ENCODE measurements around the gene R3HDM2. TPM values are rescaled to one million over a fixed set of nuclear protein-coding genes. Genes with fewer than 3 reads are reported as not detected.
"Not testable (repeated sequence)": the region's sequence is repeated elsewhere in the genome, so short reads cannot be mapped to it uniquely, and the experiment has no call there.

The R3HDM2 gene
- total RNA-seq, 1 donor from 2014 or later: 75.3 TPM

- not testable (repeated sequence) for DNase-seq (ENCODE audit: low spot score)
Measured at GRCh38 chr12:57426948-57427347, 3.9 kb downstream of the R3HDM2 start.

DNA sequence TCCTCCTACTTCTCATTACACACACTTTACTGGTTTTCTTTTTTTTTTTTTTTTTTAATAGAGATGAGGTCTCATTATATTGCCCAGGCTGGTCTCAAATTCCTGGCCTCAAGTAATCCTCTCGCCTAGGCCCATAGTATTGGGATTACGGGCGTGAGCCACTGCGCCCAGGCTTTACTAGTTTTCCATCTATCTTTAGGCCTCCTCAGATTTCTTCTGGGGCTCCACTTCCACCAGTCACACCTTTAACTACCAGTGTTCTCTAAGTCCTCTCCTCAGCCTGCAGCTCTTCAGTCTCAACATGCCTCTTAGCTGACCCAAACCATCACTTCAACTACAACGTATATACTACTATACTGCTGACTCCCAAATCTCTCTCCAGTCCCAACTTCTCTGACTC, 10.4 kb downstream of the R3HDM2 start:
- DNase-seq (ENCODE audit: low spot score): no peak

DNA sequence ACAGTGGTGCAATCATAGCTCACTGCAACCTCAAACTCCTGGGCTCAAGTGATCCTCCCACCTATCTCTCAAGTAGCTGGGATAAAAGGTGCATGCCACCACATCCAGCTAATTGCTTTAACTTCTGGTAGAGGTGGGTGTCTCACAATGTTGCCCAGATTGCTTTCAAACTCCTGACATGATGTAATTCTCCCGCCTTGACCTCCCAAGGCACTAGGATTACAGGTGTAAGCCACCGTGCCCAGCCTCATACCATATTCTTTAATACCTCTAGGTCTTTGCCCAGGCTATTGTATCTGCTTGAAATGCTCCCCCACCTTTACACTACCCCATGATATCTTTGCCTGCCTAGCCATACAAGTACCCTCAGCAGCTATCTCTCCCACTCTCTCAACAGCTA, 11.3 kb downstream of the R3HDM2 start:
- DNase-seq (ENCODE audit: low spot score): no peak

GRCh38 chr12:57418255-57418654, 12.6 kb downstream of the R3HDM2 start:
- DNase-seq (ENCODE audit: low spot score): no peak

- no peak for DNase-seq (ENCODE audit: low spot score)
Measured at GRCh38 chr12:57416039-57416996, 14.5 kb downstream of the R3HDM2 start.

GRCh38 chr12:57415088-57415487, 15.8 kb downstream of the R3HDM2 start:
- DNase-seq (ENCODE audit: low spot score): no peak

DNA sequence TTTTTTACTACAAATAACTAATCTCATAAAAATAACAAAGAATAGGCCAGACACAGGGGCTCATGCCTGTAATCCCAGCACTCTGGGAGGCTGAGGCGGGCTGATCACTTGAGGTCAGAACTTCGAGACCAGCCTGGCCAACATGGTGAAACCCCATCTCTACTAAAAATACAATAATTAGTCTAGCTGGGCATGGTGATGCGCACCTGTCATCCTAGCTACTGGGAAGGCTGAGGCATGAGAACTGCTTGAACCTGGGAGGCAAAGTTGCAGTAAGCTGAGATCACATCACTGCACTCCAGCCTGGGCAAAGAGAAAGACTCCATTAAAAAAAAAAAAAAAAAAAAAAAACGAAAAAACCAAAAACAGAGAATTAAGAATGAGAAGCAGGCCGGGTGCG, 16.7 kb downstream of the R3HDM2 start:
- DNase-seq (ENCODE audit: low spot score): not testable (repeated sequence)

GRCh38 chr12:57410534-57410933, 20.3 kb downstream of the R3HDM2 start:
- no peak for DNase-seq (ENCODE audit: low spot score)

GRCh38 chr12:57404966-57405640, 25.7 kb downstream of the R3HDM2 start:
- no peak for DNase-seq (ENCODE audit: low spot score)

- not testable (repeated sequence) for DNase-seq (ENCODE audit: low spot score)
Measured at GRCh38 chr12:57402156-57402555, 28.7 kb downstream of the R3HDM2 start.

GRCh38 chr12:57401165-57401564, 29.7 kb downstream of the R3HDM2 start:
- no peak for DNase-seq (ENCODE audit: low spot score)

GRCh38 chr12:57399718-57400463, 31.0 kb downstream of the R3HDM2 start:
- not testable (repeated sequence) for DNase-seq (ENCODE audit: low spot score)

- DNase-seq (ENCODE audit: low spot score): no peak
Measured at GRCh38 chr12:57397441-57397840, 33.4 kb downstream of the R3HDM2 start.

DNA sequence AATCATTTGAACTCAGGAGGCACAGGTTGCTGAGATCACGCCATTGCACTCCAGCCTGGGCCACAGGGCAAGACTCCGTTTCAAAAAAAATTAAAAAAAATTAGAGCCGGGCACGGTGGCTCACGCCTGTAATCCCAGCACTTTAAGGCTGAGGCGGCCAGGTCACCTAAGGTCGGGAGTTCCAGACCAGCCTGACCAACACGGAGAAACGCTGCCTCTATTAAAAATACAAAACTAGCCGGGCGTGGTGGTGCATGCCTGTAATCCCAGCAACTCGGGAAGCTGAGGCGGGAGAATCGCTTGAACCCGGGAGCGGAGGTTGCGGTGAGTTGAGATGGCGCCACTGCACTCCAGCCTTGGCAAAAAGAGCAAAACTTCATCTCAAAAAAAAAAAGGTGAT, 35.7 kb downstream of the R3HDM2 start:
- DNase-seq (ENCODE audit: low spot score): no peak

- no peak for DNase-seq (ENCODE audit: low spot score)
Measured at GRCh38 chr12:57390174-57390573, 40.7 kb downstream of the R3HDM2 start.

- DNase-seq (ENCODE audit: low spot score): no peak
Measured at GRCh38 chr12:57389033-57389432, 41.8 kb downstream of the R3HDM2 start.

DNA sequence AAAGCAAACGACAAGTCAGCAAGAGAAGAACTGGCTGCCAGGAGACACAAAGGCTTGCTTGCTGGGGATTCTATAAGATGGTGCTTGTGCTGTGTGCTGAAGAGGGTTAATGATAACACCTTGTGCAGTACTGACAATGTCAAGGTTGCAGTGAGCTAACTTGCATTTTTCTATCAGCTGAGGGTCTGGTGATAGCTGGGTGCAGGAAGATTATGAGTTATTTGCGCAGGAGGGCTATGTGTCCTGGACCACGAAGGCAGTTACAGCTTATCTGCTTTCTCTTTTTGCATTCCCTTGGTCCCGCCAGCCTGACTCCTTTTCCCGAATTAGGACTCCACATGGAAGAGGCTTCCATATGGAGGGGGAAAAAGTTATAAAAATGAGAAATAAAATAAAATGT, 42.4 kb downstream of the R3HDM2 start:
- no peak for DNase-seq (ENCODE audit: low spot score)

DNA sequence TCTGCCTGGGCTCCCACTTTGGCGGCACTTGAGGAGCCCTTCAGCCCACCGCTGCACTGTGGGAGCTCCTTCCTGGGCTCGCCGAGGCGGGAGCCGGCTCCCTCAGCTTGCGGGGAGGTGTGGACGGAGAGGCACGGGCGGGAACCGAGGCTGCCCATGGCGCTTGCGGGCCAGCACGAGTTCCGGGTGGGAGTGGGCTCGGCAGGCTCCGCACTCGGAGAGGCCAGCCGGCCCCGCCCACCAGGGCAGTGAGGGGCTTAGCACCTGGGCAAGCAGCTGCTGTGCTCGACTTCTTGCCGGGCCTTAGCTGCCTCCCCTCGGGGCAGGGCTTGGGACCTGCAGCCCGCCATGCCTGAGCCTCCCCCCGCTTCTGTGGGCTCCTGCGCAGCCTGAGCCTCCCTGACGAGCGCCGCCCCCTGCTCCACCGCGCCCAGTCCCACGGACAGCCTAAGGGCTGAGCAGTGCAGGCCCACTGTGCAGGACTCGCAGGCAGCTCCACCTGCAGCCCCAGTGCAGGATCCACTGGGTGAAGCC, 44.6 kb downstream of the R3HDM2 start:
- no peak for DNase-seq (ENCODE audit: low spot score)

DNA sequence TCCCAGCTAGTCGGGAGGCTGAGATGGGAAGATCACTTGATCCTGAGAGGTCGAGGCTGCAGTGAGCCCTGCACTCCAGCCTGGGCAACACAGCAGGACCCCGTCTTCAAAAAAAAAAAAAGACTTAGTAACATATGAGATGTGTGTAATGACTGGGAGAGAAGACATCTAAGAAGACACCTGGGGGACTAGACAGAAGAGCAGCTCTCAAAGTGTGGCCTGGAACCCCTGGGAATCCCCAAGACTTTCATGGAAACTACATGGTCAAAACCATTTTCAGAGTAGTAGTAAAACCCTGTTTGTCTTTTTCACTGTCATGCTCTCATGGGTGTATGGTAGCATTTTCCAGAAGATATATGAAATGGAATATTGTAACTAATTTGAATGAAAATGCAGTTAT, 45.3 kb downstream of the R3HDM2 start:
- no peak for DNase-seq (ENCODE audit: low spot score)

GRCh38 chr12:57384478-57384877, 46.4 kb downstream of the R3HDM2 start:
- DNase-seq (ENCODE audit: low spot score): no peak

GRCh38 chr12:57381693-57382220, 49.1 kb downstream of the R3HDM2 start:
- no peak for DNase-seq (ENCODE audit: low spot score)

DNA sequence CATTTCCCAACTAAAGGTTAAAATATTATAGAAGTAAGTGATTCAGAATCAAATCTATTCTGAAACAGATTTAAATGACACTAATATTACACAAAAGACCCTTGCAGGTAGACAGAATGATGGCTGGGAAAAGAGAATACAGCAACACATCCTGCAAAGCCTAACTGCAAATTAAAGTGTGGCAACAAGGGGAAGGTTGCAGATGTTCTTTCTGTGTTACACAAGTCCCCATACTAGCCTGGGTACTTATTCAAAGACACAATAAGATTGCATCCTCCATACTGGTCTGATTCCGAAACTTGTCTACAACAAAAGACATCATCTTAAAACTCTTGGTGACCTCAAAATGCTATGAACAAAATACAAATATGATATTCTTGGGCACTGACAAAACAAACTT, 50.5 kb downstream of the R3HDM2 start:
- DNase-seq (ENCODE audit: low spot score): no peak
